B cell (primary cell): Measurements from ENCODE around the gene ANKRD23.

Experiments used
- CTCF ChIP-seq: fragments of 200-600 bp; IDR thresholded peaks from one replicate; pipeline ENCODE4 v1.8.0; 2022; ENCODE audit warnings: antibody characterized with exemption, mild to moderate bottlenecking
- EZH2 ChIP-seq: IDR thresholded peaks from 2 replicates; pipeline ENCODE4 v1.6.1; 2012; ENCODE audit warnings: borderline replicate concordance, low read depth, mild to moderate bottlenecking, moderate library complexity, low read length; ENCODE audit not compliant: insufficient read depth, poor library complexity, severe bottlenecking

GRCh38 chr2:96839875-96840850 is 3.7 kb downstream of the ANKRD23 start:
- TF ChIP-seq EZH2, result no peak
- TF ChIP-seq CTCF, result no peak
